Natural killer cell (primary cell): ENCODE results near the gene TTC12. TPM values are rescaled to one million over a fixed set of nuclear protein-coding genes. Genes with fewer than 3 reads are reported as not detected.

Source experiments
- ATAC-seq, 3 donors: fragments of 150-1000 bp in 2 of 3; fragments of 200-7000 bp in 1 of 3; cut with Tn5 transposase; 1 replicate in 1 of 3; 2 replicates in 2 of 3; pipeline ENCODE4 v1.10.0; 2021; ENCODE audit warnings: mild to moderate bottlenecking in 2 of 3, moderate library complexity in 2 of 3
- DNase-seq, 2 donors: peaks; one replicate each; pipeline versions ENCODE4 v3.0.0 to v3.0.0-alpha.2; 2013 to 2021; ENCODE audit warnings: mixed read lengths in 1 of 2
- H3K27ac ChIP-seq: one replicate; pipeline ENCODE4 v1.5.1; 2013; ENCODE audit warnings: mild to moderate bottlenecking, low read length
- H3K27me3 ChIP-seq: one replicate; pipeline ENCODE4 v1.6.1; 2013; ENCODE audit warnings: low read length; ENCODE audit not compliant: control insufficient read depth, insufficient read depth
- H3K36me3 ChIP-seq: one replicate; pipeline ENCODE4 v1.6.1; 2013; ENCODE audit warnings: low read length; ENCODE audit not compliant: control insufficient read depth, insufficient read depth
- H3K4me1 ChIP-seq: one replicate; pipeline ENCODE4 v1.6.1; 2013; ENCODE audit warnings: low read length; ENCODE audit not compliant: control insufficient read depth, insufficient read depth
- H3K4me3 ChIP-seq: one replicate; pipeline ENCODE4 v1.5.1; 2013; ENCODE audit warnings: low read length
- H3K9me3 ChIP-seq: one replicate; pipeline ENCODE4 v1.6.1; 2013; ENCODE audit warnings: low read length; ENCODE audit not compliant: control insufficient read depth, insufficient read depth
- H3K27ac Mint-ChIP-seq, 2 donors: one replicate each; pipeline ENCODE4 v1.8.0; 2022; ENCODE audit warnings: mild to moderate bottlenecking in 2 of 2, mixed read lengths in 2 of 2, moderate library complexity in 1 of 2
- H3K27me3 Mint-ChIP-seq, 2 donors: one replicate each; pipeline ENCODE4 v1.8.0; 2022; ENCODE audit warnings: low read depth in 2 of 2, mixed read lengths in 2 of 2
- H3K36me3 Mint-ChIP-seq: one replicate; pipeline ENCODE4 v1.8.0; 2022; ENCODE audit warnings: mixed read lengths
- H3K4me1 Mint-ChIP-seq, 2 donors: one replicate each; pipeline ENCODE4 v1.8.0; 2022; ENCODE audit warnings: mixed read lengths in 2 of 2
- H3K4me3 Mint-ChIP-seq: one replicate; pipeline ENCODE4 v1.8.0; 2022; ENCODE audit warnings: mild to moderate bottlenecking, moderate library complexity, mixed read lengths
- H3K9me3 Mint-ChIP-seq, 2 donors: one replicate each; pipeline ENCODE4 v1.8.0; 2022; ENCODE audit warnings: mixed read lengths in 2 of 2
- CTCF ChIP-seq: fragments of 200-600 bp; IDR thresholded peaks from one replicate; pipeline ENCODE4 v1.8.0; 2022; ENCODE audit warnings: antibody characterized with exemption
- WGBS: methylation state at CpG from one replicate; pipeline ENCODE4 v1.1.7; 2013; ENCODE audit warnings: missing lambda C conversion rate; ENCODE audit not compliant: insufficient coverage; 5-methylcytosine and 5-hydroxymethylcytosine counted together
- intact Hi-C: fragments of 100-400 bp; cut with micrococcal nuclease; formaldehyde crosslinking; loops from one replicate; pipeline ENCODE4 v1.14.2; 2022
- total RNA-seq, 4 donors: library from RNA; stranded (reverse); fragments of 120-200 nt in 1 of 4; gene quantifications; one replicate each; pipeline versions ENCODE4 v1.2.3 to v1.2.4, GENCODE V29; 2013 to 2022

TTC12 gene
- total RNA-seq, 3 donors from 2014 or later (not counting 1 experiment from before 2014, with no cell fraction given) = 20.8 to 25.4 (median 24.1) TPM

DNA sequence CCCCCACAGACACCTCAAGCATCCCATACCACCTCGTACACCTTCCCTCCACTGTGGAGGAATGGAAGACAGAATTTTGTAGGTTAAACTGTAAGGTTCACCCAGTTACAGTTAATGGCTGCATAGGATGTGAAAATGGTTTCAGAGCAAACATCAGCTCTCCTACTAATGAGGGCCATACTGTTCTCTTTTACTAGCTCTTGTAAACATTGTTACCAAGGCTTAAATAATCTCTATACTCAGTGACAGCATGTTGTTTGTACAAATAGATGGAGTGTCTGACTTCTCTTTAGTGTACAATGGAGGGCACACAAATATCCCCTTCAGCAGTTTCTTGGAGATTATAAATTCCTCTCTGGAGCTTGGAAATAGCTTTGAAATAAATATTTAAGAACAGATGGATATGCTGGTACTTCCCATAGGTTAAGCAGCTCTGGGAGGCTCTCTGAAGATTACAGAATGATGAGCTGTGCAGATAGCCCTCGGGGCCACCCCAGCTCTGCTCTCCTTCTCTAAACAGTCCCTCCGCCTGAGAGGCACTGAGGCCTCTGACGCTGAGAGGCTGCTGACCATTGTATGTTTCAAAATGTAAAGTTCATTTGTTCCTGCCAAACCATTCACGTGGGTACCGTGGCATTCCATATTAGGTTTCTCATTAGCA lies 25.7 kb downstream of the TTC12 start:
- 83% methylated on average over 5 of the region's 6 CpGs for WGBS
- ATAC-seq (no peak), DNase-seq (no peak)
- no peaks in the 10 kb centered on the region for H3K4me1 ChIP-seq
- no peak overlapping the region for H3K27ac ChIP-seq
- intact Hi-C loops = no loop called here
- Mint-ChIP-seq H3K27me3 (no peaks in the 10 kb centered on the region), H3K36me3 (peaks cover 29% of the 10 kb centered on the region), H3K4me1 (no peaks in the 10 kb centered on the region), H3K4me3 (no peak overlapping the region), H3K9me3 (no peaks in the 10 kb centered on the region), H3K27ac (no peak overlapping the region)
- no peak overlapping the region for H3K4me3 ChIP-seq
- peaks cover 50% of the 10 kb centered on the region for H3K36me3 ChIP-seq
- H3K9me3 ChIP-seq = no peaks in the 10 kb centered on the region
- H3K27me3 ChIP-seq = no peaks in the 10 kb centered on the region
- TF ChIP-seq CTCF = no peak

GRCh38 chr11:113341388-113342165 lies 27.2 kb downstream of the TTC12 start:
- Histone ChIP-seq H3K27ac (no peak overlapping the region), H3K4me1 (no peaks in the 10 kb centered on the region), H3K27me3 (no peaks in the 10 kb centered on the region), H3K9me3 (no peaks in the 10 kb centered on the region), H3K36me3 (peaks cover 44% of the 10 kb centered on the region), H3K4me3 (no peak overlapping the region)
- no peak for ATAC-seq
- Mint-ChIP-seq H3K27me3 (no peaks in the 10 kb centered on the region), H3K36me3 (peaks cover 29% of the 10 kb centered on the region), H3K9me3 (no peaks in the 10 kb centered on the region), H3K4me1 (no peaks in the 10 kb centered on the region), H3K27ac (no peak overlapping the region), H3K4me3 (no peak overlapping the region)
- WGBS = 95% methylated on average over 8 of the region's 10 CpGs
- intact Hi-C loops = no loop called here
- no peak for DNase-seq
- no peak for TF ChIP-seq CTCF

- Mint-ChIP-seq H3K27me3 (no peaks in the 10 kb centered on the region), H3K4me3 (no peak overlapping the region), H3K36me3 (peaks cover 15% of the 10 kb centered on the region), H3K9me3 (no peaks in the 10 kb centered on the region), H3K4me1 (no peaks in the 10 kb centered on the region), H3K27ac (no peak overlapping the region)
- no peak for TF ChIP-seq CTCF
- ATAC-seq (no peak), DNase-seq (no peak)
- WGBS = 94% methylated on average over 8 of the region's 8 CpGs
- Histone ChIP-seq H3K4me3 (no peak overlapping the region), H3K4me1 (no peaks in the 10 kb centered on the region), H3K27ac (no peak overlapping the region), H3K9me3 (no peaks in the 10 kb centered on the region), H3K27me3 (no peaks in the 10 kb centered on the region), H3K36me3 (peaks cover 22% of the 10 kb centered on the region)
- intact Hi-C loops = no loop called here
Observed at GRCh38 chr11:113345978-113346377, 31.6 kb downstream of the TTC12 start.
